OCI-LY7 (cell line): Measurements from ENCODE around the gene SMIM22. TPM values are rescaled to one million over a fixed set of nuclear protein-coding genes. Genes with fewer than 3 reads are reported as not detected.
"Not testable (repeated sequence)": the region's sequence is repeated elsewhere in the genome, so short reads cannot be mapped to it uniquely, and the experiment has no call there.

Experiments
- BruUV-seq: library from RNA; stranded (reverse); fragments of 400-500 nt; replicated peaks from 2 replicates; lab custom pipeline; 2021; lab: Mats Ljungman, UMichigan
- CTCF ChIA-PET: fragments of 300-600 bp; sonication (Branson Sonifier 250); formaldehyde crosslinking; loops from one replicate; lab custom pipeline; 2022; ENCODE audit warnings: antibody characterized with exemption; ENCODE audit not compliant: unreplicated experiment; lab: Charles Lee
- POLR2A ChIA-PET: fragments of 300-600 bp; sonication (Branson Sonifier 250); formaldehyde crosslinking; loops from one replicate; lab custom pipeline; 2022; ENCODE audit warnings: antibody characterized with exemption; lab: Charles Lee
- DNase-seq: peaks from one replicate; pipeline ENCODE4 v3.0.0-alpha.2; 2015; ENCODE audit warnings: low spot score
- H2AFZ ChIP-seq: fragments of 200-600 bp; sonication (generic), shearing (Covaris generic); 2 replicates; pipeline ENCODE4 v1.6.1; 2014; ENCODE audit warnings: mild to moderate bottlenecking, antibody characterized with exemption, low read length, moderate library complexity
- H3K27ac ChIP-seq: fragments of 200-600 bp; sonication (generic); 2 replicates; pipeline ENCODE4 v1.5.1; 2014; ENCODE audit warnings: mixed run types, low read depth, mild to moderate bottlenecking, moderate library complexity, low read length, inconsistent platforms; ENCODE audit not compliant: poor library complexity, severe bottlenecking
- H3K36me3 ChIP-seq: fragments of 200-600 bp; sonication (generic); 2 replicates; pipeline ENCODE4 v1.6.1; 2014; ENCODE audit warnings: mild to moderate bottlenecking, antibody characterized with exemption, low read length, moderate library complexity, mixed read lengths; ENCODE audit not compliant: insufficient read depth
- H3K4me1 ChIP-seq: fragments of 200-600 bp; sonication (generic); 2 replicates; pipeline ENCODE4 v1.5.1; 2014; ENCODE audit warnings: mild to moderate bottlenecking, low read length; ENCODE audit not compliant: insufficient read depth, poor library complexity, severe bottlenecking
- H3K4me2 ChIP-seq: fragments of 200-600 bp; sonication (generic); 2 replicates; pipeline ENCODE4 v1.6.1; 2014; ENCODE audit warnings: mild to moderate bottlenecking, low read length
- H3K4me3 ChIP-seq: fragments of 200-600 bp; sonication (generic); 2 replicates; pipeline ENCODE4 v1.5.1; 2014; ENCODE audit warnings: mild to moderate bottlenecking, low read depth, low read length; ENCODE audit not compliant: poor library complexity, severe bottlenecking
- H3K79me2 ChIP-seq: fragments of 200-600 bp; sonication (generic); 2 replicates; pipeline ENCODE4 v1.6.1; 2016; ENCODE audit warnings: low read depth, mild to moderate bottlenecking, low read length, moderate library complexity, mixed read lengths; ENCODE audit not compliant: insufficient read depth
- H3K9me2 ChIP-seq: fragments of 200-600 bp; sonication (generic); 2 replicates; pipeline ENCODE4 v1.6.1; 2016; ENCODE audit warnings: mild to moderate bottlenecking, low read length, mixed read lengths; ENCODE audit not compliant: insufficient read depth
- H3K9me3 ChIP-seq: fragments of 200-600 bp; sonication (generic); 2 replicates; pipeline ENCODE4 v1.6.1; 2014; ENCODE audit warnings: mild to moderate bottlenecking, mixed run types, low read length, mixed read lengths
- H4K20me1 ChIP-seq: fragments of 200-600 bp; sonication (generic); 2 replicates; pipeline ENCODE4 v1.6.1; 2014; ENCODE audit warnings: mild to moderate bottlenecking, antibody characterized with exemption, low read length, moderate library complexity, mixed read lengths; ENCODE audit not compliant: insufficient read depth
- EZH2phosphoT487 ChIP-seq: fragments of 200-600 bp; sonication (generic); IDR thresholded peaks from 2 replicates; pipeline ENCODE4 v1.6.1; 2018; ENCODE audit warnings: low read depth, borderline replicate concordance, mild to moderate bottlenecking, mixed run types, antibody characterized with exemption, low read length, moderate library complexity, mixed read lengths
- intact Hi-C: fragments of 100-400 bp; cut with micrococcal nuclease; formaldehyde crosslinking; loops from one replicate; pipeline ENCODE4 v1.10.0; 2022; ENCODE audit not compliant: unreplicated experiment
- total RNA-seq, 2 experiments: library from RNA; depleted of rRNA in 1 of 2; stranded (reverse); fragments of >200 nt in 1 of 2; shearing (Covaris generic) in 1 of 2; gene quantifications; 2 replicates each; pipeline ENCODE4 v1.2.3, GENCODE V29; 2014 to 2022
- TF ChIP-seq, protein P1 (sequence below): fragments of 200-600 bp; sonication (generic); conservative IDR thresholded peaks from 2 replicates; pipeline ENCODE4 v1.5.1; 2014; ENCODE audit warnings: mild to moderate bottlenecking, antibody characterized with exemption, low read length, moderate library complexity, mixed read lengths

The SMIM22 gene
- total RNA-seq, 2 experiments from 2014 or later: not detected

DNA sequence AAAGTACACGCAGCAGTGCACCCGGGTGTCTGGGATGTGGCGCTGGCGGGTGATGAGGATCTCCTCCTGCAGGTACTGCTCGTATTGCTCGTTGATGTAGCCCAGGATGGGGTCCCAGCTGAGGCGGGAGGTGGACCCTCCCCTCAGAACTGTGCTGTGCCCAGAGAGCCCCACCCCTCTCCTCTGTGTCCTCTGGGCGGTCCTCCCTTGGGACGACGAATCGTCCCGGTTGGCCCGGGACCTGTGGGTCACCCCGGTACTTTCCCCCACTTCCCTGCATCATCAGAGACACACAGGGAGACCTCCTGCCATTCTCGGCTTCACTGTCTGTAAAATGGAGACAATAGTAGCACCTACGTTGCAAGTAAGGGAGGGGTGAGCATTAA is 11.2 kb upstream of the SMIM22 start:
- Histone ChIP-seq H3K9me3 (no peaks in the 10 kb centered on the region), H2AFZ (no peak overlapping the region), H3K4me3 (no peak overlapping the region), H3K79me2 (no peaks in the 10 kb centered on the region), H3K36me3 (no peaks in the 10 kb centered on the region), H3K27ac (no peak overlapping the region), H4K20me1 (no peaks in the 10 kb centered on the region), H3K9me2 (no peaks in the 10 kb centered on the region), H3K4me1 (no peaks in the 10 kb centered on the region), H3K4me2 (no peak overlapping the region)
- intact Hi-C loops: no loop called here
- TF ChIP-seq, protein P1, sequence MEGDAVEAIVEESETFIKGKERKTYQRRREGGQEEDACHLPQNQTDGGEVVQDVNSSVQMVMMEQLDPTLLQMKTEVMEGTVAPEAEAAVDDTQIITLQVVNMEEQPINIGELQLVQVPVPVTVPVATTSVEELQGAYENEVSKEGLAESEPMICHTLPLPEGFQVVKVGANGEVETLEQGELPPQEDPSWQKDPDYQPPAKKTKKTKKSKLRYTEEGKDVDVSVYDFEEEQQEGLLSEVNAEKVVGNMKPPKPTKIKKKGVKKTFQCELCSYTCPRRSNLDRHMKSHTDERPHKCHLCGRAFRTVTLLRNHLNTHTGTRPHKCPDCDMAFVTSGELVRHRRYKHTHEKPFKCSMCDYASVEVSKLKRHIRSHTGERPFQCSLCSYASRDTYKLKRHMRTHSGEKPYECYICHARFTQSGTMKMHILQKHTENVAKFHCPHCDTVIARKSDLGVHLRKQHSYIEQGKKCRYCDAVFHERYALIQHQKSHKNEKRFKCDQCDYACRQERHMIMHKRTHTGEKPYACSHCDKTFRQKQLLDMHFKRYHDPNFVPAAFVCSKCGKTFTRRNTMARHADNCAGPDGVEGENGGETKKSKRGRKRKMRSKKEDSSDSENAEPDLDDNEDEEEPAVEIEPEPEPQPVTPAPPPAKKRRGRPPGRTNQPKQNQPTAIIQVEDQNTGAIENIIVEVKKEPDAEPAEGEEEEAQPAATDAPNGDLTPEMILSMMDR: no peak
- DNase-seq: no peak
- BruUV-seq: no TSS peak
- POLR2A ChIA-PET: no interaction called here
- CTCF ChIA-PET: no interaction called here

DNA sequence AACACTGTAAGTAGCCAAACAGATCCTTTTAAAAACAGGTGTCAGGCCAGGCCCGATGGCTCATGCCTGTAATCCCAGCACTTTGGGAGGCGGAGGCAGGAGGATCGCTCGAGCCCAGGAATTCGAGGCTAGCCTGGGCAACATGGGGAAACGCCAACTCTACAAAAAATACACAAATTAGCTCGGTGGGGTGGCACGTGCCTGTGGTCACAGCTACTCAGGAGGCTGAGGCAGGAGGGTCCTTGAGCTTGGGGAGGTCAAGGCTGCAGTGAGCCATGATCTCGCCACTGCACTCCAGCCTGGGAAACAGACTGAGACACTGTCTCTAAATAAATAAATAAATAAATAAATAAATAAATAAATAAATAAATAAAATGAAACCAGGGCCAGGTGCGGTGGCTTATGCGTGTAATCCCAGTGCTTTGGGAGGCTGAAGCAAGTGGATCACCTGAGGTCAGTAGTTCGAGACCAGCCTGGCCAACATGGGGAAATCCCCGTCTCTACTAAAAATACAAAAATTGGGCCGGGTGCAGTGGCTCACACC is 10.7 kb upstream of the SMIM22 start:
- H3K27ac ChIP-seq, BruUV-seq, DNase-seq, H2AFZ ChIP-seq, H3K4me1 ChIP-seq, intact Hi-C loops, H3K4me3 ChIP-seq, H3K9me2 ChIP-seq, CTCF ChIA-PET, H3K4me2 ChIP-seq, POLR2A ChIA-PET, H3K36me3 ChIP-seq, H4K20me1 ChIP-seq, H3K9me3 ChIP-seq, H3K79me2 ChIP-seq: not testable (repeated sequence)

DNA sequence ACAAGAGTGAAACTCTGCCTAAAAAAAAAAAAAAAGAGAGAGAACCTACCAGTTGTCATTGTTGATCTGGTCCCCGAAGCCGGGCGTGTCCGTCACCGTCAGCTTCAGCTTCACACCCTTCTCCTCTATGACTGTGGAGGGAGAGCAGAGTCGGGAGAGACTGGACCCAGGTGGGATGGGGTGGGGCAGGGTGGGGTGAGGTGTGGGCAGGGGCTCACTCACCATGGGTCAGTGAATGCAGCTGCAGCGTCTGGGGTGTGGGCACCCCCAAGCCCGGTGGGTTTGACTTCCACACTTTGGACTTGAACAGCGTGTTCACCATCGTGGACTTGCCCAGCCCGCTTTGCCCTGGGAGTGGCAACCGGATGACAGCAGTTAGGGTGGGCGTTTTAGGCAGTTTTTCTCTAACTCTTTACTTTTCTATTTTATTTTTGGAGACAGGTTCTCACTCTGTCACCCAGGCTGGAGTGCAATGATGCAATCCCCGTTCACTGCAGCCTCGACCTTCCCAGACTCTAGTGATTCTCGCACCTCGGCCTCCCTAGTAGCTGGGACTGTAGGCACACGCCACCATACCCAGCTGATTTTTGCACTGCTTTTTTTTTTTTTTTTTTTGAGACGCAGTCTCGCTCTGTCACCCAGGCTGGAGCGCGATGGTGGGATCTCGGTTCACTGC is 9.3 kb upstream of the SMIM22 start:
- ChIA-PET CTCF (no interaction called here), POLR2A (interaction anchor here (0.6 to 0.7 kb wide), 3 partner anchors 15 to 126 kb away, joined by 3 to 5 read pairs (median 3); no protein-coding TSS in a partner anchor)
- no peak overlapping the region for H2AFZ ChIP-seq
- H3K79me2 ChIP-seq: no peaks in the 10 kb centered on the region
- H3K36me3 ChIP-seq: no peaks in the 10 kb centered on the region
- H3K4me1 ChIP-seq: no peaks in the 10 kb centered on the region
- intact Hi-C loops: no loop called here
- no peak for TF ChIP-seq EZH2phosphoT487
- TF ChIP-seq, protein P1: no peak
- no peak overlapping the region for H3K4me2 ChIP-seq
- no peak overlapping the region for H3K27ac ChIP-seq
- DNase-seq: no peak
- H3K9me3 ChIP-seq: no peaks in the 10 kb centered on the region
- no TSS peak for BruUV-seq
- no peak overlapping the region for H3K4me3 ChIP-seq
- no peaks in the 10 kb centered on the region for H3K9me2 ChIP-seq
- H4K20me1 ChIP-seq: no peaks in the 10 kb centered on the region
